Vagina (tissue), 2 donors: Measurements from ENCODE around the gene USP10. TPM values are rescaled to one million over a fixed set of nuclear protein-coding genes. Genes with fewer than 3 reads are reported as not detected.
A peak's percentile ranks its signal among the peaks of the same experiment; 100 is the strongest.
"Not testable (repeated sequence)": the region's sequence is repeated elsewhere in the genome, so short reads cannot be mapped to it uniquely, and the experiment has no call there.

Source experiments
- DNase-seq, 2 donors: peaks; one replicate each; pipeline ENCODE4 v3.0.0-alpha.2; 2017; ENCODE audit errors: extremely low spot score in 2 of 2
- H3K27ac ChIP-seq: fragments of 200-600 bp; sonication (generic); one replicate; pipeline ENCODE4 v1.5.1; 2019
- H3K27me3 ChIP-seq: fragments of 200-600 bp; sonication (generic); one replicate; pipeline ENCODE4 v1.5.1; 2019
- H3K36me3 ChIP-seq, 2 donors: fragments of 200-600 bp; sonication (generic); one replicate each; pipeline ENCODE4 v1.5.1; 2017 to 2019
- H3K4me1 ChIP-seq: fragments of 200-600 bp; sonication (generic); one replicate; pipeline ENCODE4 v1.5.1; 2019
- H3K4me3 ChIP-seq, 2 donors: fragments of 200-600 bp; sonication (generic); 1 replicate in 1 of 2; 2 replicates in 1 of 2; pipeline ENCODE4 v1.5.1; 2016 to 2019
- H3K9me3 ChIP-seq: fragments of 200-600 bp; sonication (generic); one replicate; pipeline ENCODE4 v1.5.1; 2019
- CTCF ChIP-seq, 3 experiments: fragments of 450-650 bp in 2 of 3; fragments of 200-600 bp in 1 of 3; sonication (generic) in 1 of 3; IDR thresholded peaks; one replicate each; pipeline ENCODE4 v1.5.1; 2017 to 2019; ENCODE audit warnings: antibody characterized with exemption in 3 of 3, mild to moderate bottlenecking in 2 of 3, moderate library complexity in 2 of 3
- POLR2A ChIP-seq, 2 donors: fragments of 450-650 bp; IDR thresholded peaks; one replicate each; pipeline ENCODE4 v1.6.1; 2017; ENCODE audit warnings: antibody characterized with exemption in 2 of 2, mild to moderate bottlenecking in 2 of 2, moderate library complexity in 2 of 2
- POLR2AphosphoS5 ChIP-seq, 2 donors: sonication (generic); formaldehyde crosslinking; IDR thresholded peaks; one replicate each; pipeline ENCODE4 v1.9.0; 2017; ENCODE audit warnings: antibody characterized with exemption in 2 of 2, mild to moderate bottlenecking in 2 of 2, low read depth in 1 of 2; ENCODE audit not compliant: insufficient read depth in 1 of 2
- intact Hi-C: fragments of 100-400 bp; cut with DNase I; formaldehyde crosslinking; loops from one replicate; pipeline ENCODE4 v1.15.1; 2023
- total RNA-seq: library from RNA; depleted of rRNA; stranded (reverse); fragments of >200 nt; gene quantifications from one replicate; pipeline ENCODE4 v1.2.3, GENCODE V29; 2016

The USP10 gene
- total RNA-seq, 1 donor from 2014 or later, result 42.5 TPM

GRCh38 chr16:84726669-84727467, 27.1 kb downstream of the USP10 start:
- Histone ChIP-seq H3K4me1 (peaks cover 67% of the 10 kb centered on the region), H3K27ac (peak overlapping the region; percentile 24), H3K9me3 (no peaks in the 10 kb centered on the region), H3K4me3 (no peak overlapping the region), H3K27me3 (no peaks in the 10 kb centered on the region), H3K36me3 (no peaks in the 10 kb centered on the region)
- peak in 1 of 2 donors; percentile 83 for DNase-seq
- no peak for TF ChIP-seq CTCF (IDR thresholded peaks at IDR 0.05)
- no peak for TF ChIP-seq POLR2A (IDR thresholded peaks at IDR 0.05)
- no peak for TF ChIP-seq POLR2AphosphoS5 (IDR thresholded peaks at IDR 0.05; ENCODE audit: insufficient read depth in 1 of 2, low read depth in 1 of 2)
- intact Hi-C loops, result loop anchor here (5.0 kb wide), 1 partner anchor 215 kb away; no protein-coding TSS in a partner anchor

GRCh38 chr16:84728853-84729424, 29.1 kb downstream of the USP10 start:
- intact Hi-C loops, result loop anchor here (5.0 kb wide), 1 partner anchor 217 kb away; no protein-coding TSS in a partner anchor
- H3K27me3 ChIP-seq, result no peaks in the 10 kb centered on the region
- H3K9me3 ChIP-seq, result no peaks in the 10 kb centered on the region
- TF ChIP-seq CTCF (IDR thresholded peaks at IDR 0.05), result no peak
- no peak for TF ChIP-seq POLR2A (IDR thresholded peaks at IDR 0.05)
- TF ChIP-seq POLR2AphosphoS5 (IDR thresholded peaks at IDR 0.05; ENCODE audit: insufficient read depth in 1 of 2, low read depth in 1 of 2), result no peak
- H3K27ac ChIP-seq, result no peak overlapping the region
- H3K4me1 ChIP-seq, result peaks cover 71% of the 10 kb centered on the region
- peak in 1 of 2 donors; percentile 71 for DNase-seq
- no peaks in the 10 kb centered on the region for H3K36me3 ChIP-seq
- H3K4me3 ChIP-seq, result no peak overlapping the region

- Histone ChIP-seq H3K9me3 (no peaks in the 10 kb centered on the region), H3K36me3 (no peaks in the 10 kb centered on the region), H3K4me1 (peaks cover 71% of the 10 kb centered on the region), H3K27me3 (no peaks in the 10 kb centered on the region), H3K27ac (peak overlapping the region; percentile 71), H3K4me3 (no peak overlapping the region)
- DNase-seq, result peak in 1 of 2 donors; percentile 11
- no peak for TF ChIP-seq POLR2A (IDR thresholded peaks at IDR 0.05)
- no peak for TF ChIP-seq POLR2AphosphoS5 (IDR thresholded peaks at IDR 0.05; ENCODE audit: insufficient read depth in 1 of 2, low read depth in 1 of 2)
- TF ChIP-seq CTCF (IDR thresholded peaks at IDR 0.05), result no peak
- intact Hi-C loops, result loop anchor here (5.0 kb wide), 1 partner anchor 218 kb away; no protein-coding TSS in a partner anchor
These were observed 30.0 kb downstream of the USP10 start for GRCh38 chr16:84729716-84730320.

- Histone ChIP-seq H3K9me3 (no peaks in the 10 kb centered on the region), H3K27me3 (no peaks in the 10 kb centered on the region), H3K27ac (peak overlapping the region; percentile 71), H3K4me3 (no peak overlapping the region), H3K4me1 (peaks cover 65% of the 10 kb centered on the region), H3K36me3 (no peaks in the 10 kb centered on the region)
- DNase-seq, result peak in 1 of 2 donors; percentile 85
- TF ChIP-seq CTCF (IDR thresholded peaks at IDR 0.05), result no peak
- peak in 1 of 2 donors; percentile 97 for TF ChIP-seq POLR2AphosphoS5 (IDR thresholded peaks at IDR 0.05; ENCODE audit: insufficient read depth in 1 of 2, low read depth in 1 of 2)
- no peak for TF ChIP-seq POLR2A (IDR thresholded peaks at IDR 0.05)
- intact Hi-C loops, result no loop called here
These were observed 30.8 kb downstream of the USP10 start for GRCh38 chr16:84730406-84731106.

GRCh38 chr16:84732332-84732673, 32.5 kb downstream of the USP10 start:
- H3K36me3 ChIP-seq, H3K9me3 ChIP-seq, H3K4me3 ChIP-seq, intact Hi-C loops, H3K27me3 ChIP-seq: not testable (repeated sequence)
- peak in 1 of 2 donors; percentile 22 for DNase-seq
- H3K4me1 ChIP-seq, result peaks cover 57% of the 10 kb centered on the region
- peak overlapping the region; percentile 40 for H3K27ac ChIP-seq
